ENCODE data around the gene CDC42EP1.
A peak's percentile ranks its signal among the peaks of the same experiment; 100 is the strongest.

The CDC42EP1 gene

DNA sequence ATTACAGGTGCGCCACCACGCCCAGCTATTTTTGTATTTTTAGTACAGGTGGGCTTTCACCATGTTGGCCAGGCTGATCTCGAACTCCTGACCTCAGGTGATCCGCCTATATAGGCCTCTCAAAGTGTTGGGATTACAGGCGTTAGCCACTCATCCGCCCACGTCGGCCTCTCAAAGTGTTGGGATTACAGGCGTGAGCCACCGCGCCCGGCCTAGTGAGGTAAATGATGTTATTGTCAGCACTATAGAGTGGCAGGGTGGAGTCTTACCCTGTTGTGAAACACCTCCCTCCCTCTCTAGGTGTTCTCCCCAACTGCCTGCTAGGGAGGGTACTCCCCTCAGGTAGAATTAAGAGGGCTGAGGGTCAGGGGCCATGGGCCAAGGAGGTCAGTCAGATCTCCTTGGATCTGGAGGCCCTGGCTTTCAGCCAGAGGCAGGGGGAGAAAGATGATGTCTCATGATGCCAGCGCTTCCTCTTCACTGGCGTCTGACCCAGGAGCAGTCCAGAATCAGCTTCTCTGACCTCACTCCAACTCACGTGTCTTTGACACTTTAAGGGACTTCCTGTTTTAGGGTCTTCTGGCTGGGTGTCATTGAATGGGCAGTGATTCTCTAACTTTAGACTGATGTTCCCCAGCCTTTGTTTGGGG, 50.3 kb downstream of the CDC42EP1 start:
- Histone ChIP-seq H3K9me3 (ENCODE audit: low read length) (no peaks in the 10 kb centered on the region), H3K9ac (ENCODE audit: low read length) (no peak overlapping the region), H3K27me3 (ENCODE audit: control insufficient read depth in 1 of 2, insufficient read depth in 2 of 2, low read length in 2 of 2) (no peaks in the 10 kb centered on the region), H3K36me3 (ENCODE audit: insufficient read depth, low read length) (peaks cover 6% of the 10 kb centered on the region), H3K4me1 (ENCODE audit: insufficient read depth, low read length) (peaks cover 50% of the 10 kb centered on the region), H3K4me3 (ENCODE audit: low read depth in 1 of 2, low read length in 2 of 2) (peak overlapping the region in 1 of 2 donors; percentile 81), H3K27ac (ENCODE audit: low read depth, low read length) (no peak overlapping the region)

DNA sequence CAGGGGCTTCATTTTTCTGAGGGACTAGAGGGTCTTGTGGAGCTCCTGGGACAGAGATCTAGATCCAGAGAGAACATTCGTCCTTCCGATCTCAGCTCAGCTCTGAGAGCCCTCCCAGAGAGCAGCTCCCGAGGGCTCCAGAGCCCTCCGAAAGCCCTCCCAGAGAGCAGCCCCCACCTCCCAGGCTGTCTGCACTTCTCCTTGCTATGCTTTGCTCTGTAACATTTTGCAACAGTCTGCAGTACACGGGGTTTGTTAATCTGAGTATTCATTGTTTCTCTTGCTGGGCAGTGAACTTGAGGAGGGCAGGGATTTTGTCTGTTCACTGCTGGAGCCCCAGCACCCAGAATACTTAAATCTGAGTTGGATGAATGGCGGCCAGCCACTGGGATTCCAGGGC, 50.9 kb downstream of the CDC42EP1 start:
- peaks cover 50% of the 10 kb centered on the region for H3K4me1 ChIP-seq (ENCODE audit: insufficient read depth, low read length)
- no peak overlapping the region for H3K9ac ChIP-seq (ENCODE audit: low read length)
- no peak overlapping the region for H3K27ac ChIP-seq (ENCODE audit: low read depth, low read length)
- peaks cover 9% of the 10 kb centered on the region for H3K36me3 ChIP-seq (ENCODE audit: insufficient read depth, low read length)
- no peaks in the 10 kb centered on the region for H3K27me3 ChIP-seq (ENCODE audit: control insufficient read depth in 1 of 2, insufficient read depth in 2 of 2, low read length in 2 of 2)
- no peaks in the 10 kb centered on the region for H3K9me3 ChIP-seq (ENCODE audit: low read length)
- no peak overlapping the region for H3K4me3 ChIP-seq (ENCODE audit: low read depth in 1 of 2, low read length in 2 of 2)

DNA sequence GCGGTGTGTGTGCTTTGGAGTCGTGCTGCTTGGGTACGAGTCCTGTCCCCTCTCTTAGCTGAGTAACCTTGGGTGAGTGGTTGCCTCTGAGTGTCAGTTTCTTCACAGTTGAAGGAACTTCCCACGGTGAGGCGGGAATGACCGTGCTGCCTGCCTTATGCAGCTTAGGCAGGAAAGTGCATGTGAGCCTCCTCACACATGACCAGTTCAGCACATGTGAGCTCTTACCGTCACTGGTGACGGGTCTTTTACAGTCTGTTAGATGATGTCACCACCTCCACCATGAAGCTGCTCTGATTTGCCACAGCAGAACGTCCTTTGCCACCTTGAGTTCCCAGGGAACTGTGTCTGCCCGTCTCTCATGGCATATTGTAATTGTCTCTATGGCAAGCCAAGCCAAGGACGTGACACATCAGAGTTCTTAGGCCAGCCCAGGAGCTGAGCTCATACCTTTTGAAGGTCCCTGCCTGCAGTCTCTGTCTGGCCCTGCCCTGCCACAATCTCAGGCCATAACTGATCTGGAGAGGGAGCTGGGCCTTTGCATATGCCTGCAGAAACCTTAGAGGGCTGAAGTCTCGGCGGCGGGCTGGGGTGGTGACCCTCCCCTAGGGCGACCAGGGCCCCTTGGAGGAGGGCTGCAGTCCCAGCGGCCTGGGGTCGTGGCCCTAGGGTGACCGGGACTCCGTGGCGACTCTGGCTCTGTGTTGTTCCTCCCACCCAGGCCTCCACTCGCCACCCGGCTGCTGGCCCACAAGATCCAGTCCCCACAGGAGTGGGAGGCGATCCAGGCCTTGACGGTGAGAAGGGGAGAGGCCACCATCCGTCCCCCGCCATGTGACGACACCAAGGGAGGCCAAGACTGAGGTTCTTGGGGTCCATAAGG, 56.2 kb downstream of the CDC42EP1 start:
- Histone ChIP-seq H3K9ac (ENCODE audit: low read length) (no peak overlapping the region), H3K4me3 (ENCODE audit: low read depth in 1 of 2, low read length in 2 of 2) (no peak overlapping the region), H3K27me3 (ENCODE audit: control insufficient read depth in 1 of 2, insufficient read depth in 2 of 2, low read length in 2 of 2) (no peaks in the 10 kb centered on the region), H3K9me3 (ENCODE audit: low read length) (no peaks in the 10 kb centered on the region), H3K4me1 (ENCODE audit: insufficient read depth, low read length) (peaks cover 18% of the 10 kb centered on the region), H3K27ac (ENCODE audit: low read depth, low read length) (no peak overlapping the region), H3K36me3 (ENCODE audit: insufficient read depth, low read length) (peaks cover 49% of the 10 kb centered on the region)

DNA sequence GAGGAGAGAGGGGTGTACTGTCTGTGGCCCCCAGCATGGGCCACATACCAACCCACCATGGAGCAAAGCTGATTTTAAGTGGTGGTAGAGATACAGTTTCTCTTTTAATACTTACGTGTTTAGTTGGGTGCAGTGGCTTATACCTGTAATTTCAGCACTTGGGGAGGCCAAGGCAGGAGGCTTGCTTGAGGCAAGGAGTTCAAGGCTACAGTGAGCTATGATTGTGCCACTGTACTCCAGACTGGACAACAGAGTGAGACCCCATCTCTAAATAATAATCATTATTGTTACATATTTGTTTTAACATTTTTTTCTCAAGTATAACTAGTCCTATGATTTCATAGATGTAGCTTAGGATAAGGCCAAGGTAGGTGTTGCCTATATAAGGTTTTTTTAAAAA, 57.2 kb downstream of the CDC42EP1 start:
- no peak overlapping the region for H3K4me3 ChIP-seq (ENCODE audit: low read depth in 1 of 2, low read length in 2 of 2)
- no peaks in the 10 kb centered on the region for H3K27me3 ChIP-seq (ENCODE audit: control insufficient read depth in 1 of 2, insufficient read depth in 2 of 2, low read length in 2 of 2)
- peaks cover 49% of the 10 kb centered on the region for H3K36me3 ChIP-seq (ENCODE audit: insufficient read depth, low read length)
- no peak overlapping the region for H3K9ac ChIP-seq (ENCODE audit: low read length)
- H3K27ac ChIP-seq (ENCODE audit: low read depth, low read length), result no peak overlapping the region
- no peaks in the 10 kb centered on the region for H3K9me3 ChIP-seq (ENCODE audit: low read length)
- peaks cover 17% of the 10 kb centered on the region for H3K4me1 ChIP-seq (ENCODE audit: insufficient read depth, low read length)

DNA sequence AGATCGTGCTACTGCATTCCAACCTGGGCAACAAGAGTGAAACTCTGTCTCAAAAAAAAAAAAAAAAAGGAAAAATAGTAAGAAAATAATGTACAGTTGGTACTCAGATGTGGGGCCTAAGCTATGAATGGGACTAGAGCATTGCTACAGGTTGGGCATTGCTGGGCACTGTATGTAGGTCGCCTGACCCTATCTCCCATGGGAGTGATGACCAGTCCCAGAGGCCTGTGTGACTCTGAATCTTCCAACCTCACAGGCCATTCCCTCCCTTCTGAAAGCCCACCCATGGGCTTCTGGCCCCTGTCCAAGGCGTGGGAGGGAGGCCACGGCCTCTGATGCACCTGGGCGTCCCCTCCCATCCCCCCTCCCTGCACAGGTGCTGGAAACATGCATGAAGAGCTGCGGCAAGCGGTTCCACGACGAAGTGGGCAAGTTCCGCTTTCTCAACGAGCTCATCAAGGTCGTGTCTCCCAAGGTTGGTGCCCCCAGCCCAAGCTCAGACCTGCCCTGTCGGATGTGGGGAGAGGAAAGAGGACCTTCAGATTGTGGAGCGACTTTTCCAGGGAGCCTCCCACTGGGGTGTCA, 57.9 kb downstream of the CDC42EP1 start:
- Histone ChIP-seq H3K36me3 (ENCODE audit: insufficient read depth, low read length) (peaks cover 55% of the 10 kb centered on the region), H3K9me3 (ENCODE audit: low read length) (no peaks in the 10 kb centered on the region), H3K27ac (ENCODE audit: low read depth, low read length) (no peak overlapping the region), H3K9ac (ENCODE audit: low read length) (no peak overlapping the region), H3K4me3 (ENCODE audit: low read depth in 1 of 2, low read length in 2 of 2) (no peak overlapping the region), H3K27me3 (ENCODE audit: control insufficient read depth in 1 of 2, insufficient read depth in 2 of 2, low read length in 2 of 2) (no peaks in the 10 kb centered on the region), H3K4me1 (ENCODE audit: insufficient read depth, low read length) (peaks cover 12% of the 10 kb centered on the region)

DNA sequence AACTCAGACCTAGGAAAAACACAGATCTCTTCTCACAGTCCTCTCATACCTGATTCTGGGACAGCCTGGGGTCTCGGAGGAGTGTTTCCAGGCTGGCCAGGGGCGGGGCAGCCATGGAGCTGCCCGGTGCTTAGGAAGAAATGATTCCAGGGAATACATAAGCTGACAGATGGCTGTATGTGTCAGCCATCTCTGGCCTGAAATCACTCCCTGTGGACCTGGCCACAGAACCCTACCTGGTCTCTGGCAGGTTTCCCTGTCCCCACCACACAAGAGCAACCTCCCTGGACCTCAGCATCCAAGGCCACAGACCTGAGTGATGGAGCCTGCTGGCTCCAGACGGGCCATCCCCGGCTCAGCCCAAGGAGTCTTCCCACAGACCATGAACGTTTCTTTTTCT, 58.4 kb downstream of the CDC42EP1 start:
- Histone ChIP-seq H3K4me1 (ENCODE audit: insufficient read depth, low read length) (peaks cover 9% of the 10 kb centered on the region), H3K9me3 (ENCODE audit: low read length) (no peaks in the 10 kb centered on the region), H3K36me3 (ENCODE audit: insufficient read depth, low read length) (peaks cover 56% of the 10 kb centered on the region), H3K4me3 (ENCODE audit: low read depth in 1 of 2, low read length in 2 of 2) (no peak overlapping the region), H3K27me3 (ENCODE audit: control insufficient read depth in 1 of 2, insufficient read depth in 2 of 2, low read length in 2 of 2) (no peaks in the 10 kb centered on the region), H3K9ac (ENCODE audit: low read length) (no peak overlapping the region), H3K27ac (ENCODE audit: low read depth, low read length) (no peak overlapping the region)
